CD4-positive, alpha-beta T cell treated with Interleukin-4 for 1 hour (primary cell): ENCODE measurements around the gene RAB3GAP2.
"Not testable (repeated sequence)": the region's sequence is repeated elsewhere in the genome, so short reads cannot be mapped to it uniquely, and the experiment has no call there.

Source experiments
- DNase-seq, 2 donors: peaks; one replicate each; pipeline ENCODE4 v3.0.0-alpha.2; 2020 to 2022

RAB3GAP2 gene

DNA sequence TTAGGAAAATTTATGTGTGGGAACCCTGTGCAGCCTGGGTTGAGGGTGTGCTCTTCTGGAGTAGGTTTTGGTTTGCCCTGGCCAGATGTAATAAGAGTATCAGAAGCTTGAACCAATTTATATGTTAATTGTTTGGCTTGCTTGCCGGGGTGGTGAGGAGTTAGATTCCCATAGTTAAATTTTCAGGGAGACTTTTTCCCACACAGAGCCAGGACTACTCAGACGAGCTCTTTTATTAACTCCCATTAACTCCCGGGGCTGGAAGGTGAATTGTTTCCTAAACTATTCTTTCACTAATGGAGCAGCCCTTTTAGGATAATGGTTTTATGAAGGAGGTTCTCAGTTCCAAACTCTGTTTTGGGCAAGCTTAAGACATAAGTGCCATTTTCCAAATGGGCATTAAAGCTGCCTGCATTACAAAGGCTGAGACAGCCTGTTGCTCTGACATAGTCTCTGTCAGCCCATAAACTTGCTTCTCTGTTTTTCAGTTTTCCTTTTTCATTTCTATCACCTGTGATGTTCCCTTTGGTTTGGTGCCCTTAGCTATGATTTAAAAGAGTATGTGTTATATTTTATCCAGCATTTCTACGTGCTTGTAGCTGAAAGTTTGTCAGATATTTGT, 18.0 kb upstream of the RAB3GAP2 start:
- no peak for DNase-seq

DNA sequence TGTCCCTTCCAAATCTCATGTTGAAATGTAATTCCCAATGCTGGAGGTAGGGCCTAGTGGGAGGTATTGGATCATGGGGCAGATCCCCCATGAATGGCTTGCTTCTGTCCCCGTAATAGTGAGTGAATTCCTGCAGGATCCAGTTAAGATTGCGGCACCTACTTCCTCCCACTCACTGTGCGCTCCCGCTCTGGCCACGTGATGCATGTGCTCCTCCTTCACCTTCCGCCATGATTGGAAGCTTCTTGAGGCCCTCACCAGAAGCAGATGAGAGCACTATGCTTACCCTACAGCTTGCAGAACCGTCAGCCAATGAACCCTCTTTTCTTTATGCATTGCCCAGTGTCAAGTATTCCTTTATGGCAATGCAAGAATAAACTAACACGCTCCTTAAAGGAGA, 14.9 kb upstream of the RAB3GAP2 start:
- DNase-seq = no peak

DNA sequence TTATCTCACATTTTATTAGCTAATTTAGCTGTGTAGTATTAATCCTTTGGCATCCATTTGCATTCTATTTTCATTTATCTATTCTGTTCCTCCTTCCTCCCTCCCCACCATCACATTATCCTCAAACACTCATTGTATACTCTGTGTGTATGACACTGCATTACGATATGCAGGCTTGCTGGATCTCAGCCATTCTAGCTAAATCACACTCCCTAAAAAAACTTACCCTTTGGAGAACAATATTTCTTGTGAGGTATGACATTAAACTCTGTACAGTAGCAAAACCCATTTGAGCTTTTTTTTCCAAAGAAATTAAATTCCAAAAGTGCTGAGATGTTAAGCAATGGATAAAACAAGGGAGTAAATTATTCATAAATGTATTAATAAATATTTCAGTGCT, 11.4 kb upstream of the RAB3GAP2 start:
- no peak for DNase-seq

DNA sequence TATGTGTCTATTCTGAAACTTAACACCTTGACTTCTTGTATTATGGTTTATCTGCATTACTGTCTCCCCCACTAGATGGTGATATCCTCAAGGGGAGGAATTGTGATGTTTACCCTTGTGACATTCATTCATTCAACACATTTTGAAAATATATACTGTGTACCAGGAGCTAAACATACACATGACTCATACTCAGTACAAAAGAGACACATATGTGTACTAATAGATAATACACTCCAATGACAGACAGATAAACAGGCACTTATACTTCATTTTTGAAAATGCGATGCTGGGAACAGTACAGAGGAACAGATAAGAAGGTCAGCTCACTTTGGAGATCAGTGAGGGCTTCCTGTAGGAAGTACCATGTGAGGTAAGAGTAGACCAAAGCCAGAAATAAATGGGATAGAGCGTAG, 8.9 kb upstream of the RAB3GAP2 start:
- DNase-seq = no peak

GRCh38 chr1:220280249-220280648, 8.0 kb upstream of the RAB3GAP2 start:
- DNase-seq = no peak

GRCh38 chr1:220278991-220279390, 6.7 kb upstream of the RAB3GAP2 start:
- no peak for DNase-seq

GRCh38 chr1:220275430-220275829, 3.2 kb upstream of the RAB3GAP2 start:
- no peak for DNase-seq

- DNase-seq = no peak
These were observed 2.1 kb upstream of the RAB3GAP2 start for GRCh38 chr1:220274251-220274855.

- DNase-seq = no peak
These were observed 513 bp upstream of the RAB3GAP2 start for GRCh38 chr1:220272841-220273090.

- DNase-seq = no peak
These were observed 577 bp downstream of the RAB3GAP2 start for GRCh38 chr1:220271706-220272046.

DNA sequence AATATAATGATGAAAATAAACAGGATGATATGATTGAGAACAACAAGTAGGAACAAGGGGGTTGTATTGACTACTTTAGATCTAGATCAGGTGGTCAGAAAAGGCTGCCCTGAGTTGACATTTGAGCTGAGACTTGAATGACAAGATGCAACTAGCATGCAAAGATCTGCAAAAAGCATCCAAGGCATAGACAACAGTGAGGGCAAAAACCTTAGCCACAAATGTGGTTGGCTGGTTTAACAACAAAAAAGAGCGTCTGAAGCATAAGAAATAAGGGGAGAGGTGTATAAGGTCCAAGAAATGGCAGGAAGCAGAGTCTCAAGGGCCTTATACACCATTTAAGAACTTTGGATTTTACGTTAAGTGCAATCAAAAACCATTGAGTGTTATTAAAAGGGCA, 3.2 kb downstream of the RAB3GAP2 start:
- no peak for DNase-seq

DNA sequence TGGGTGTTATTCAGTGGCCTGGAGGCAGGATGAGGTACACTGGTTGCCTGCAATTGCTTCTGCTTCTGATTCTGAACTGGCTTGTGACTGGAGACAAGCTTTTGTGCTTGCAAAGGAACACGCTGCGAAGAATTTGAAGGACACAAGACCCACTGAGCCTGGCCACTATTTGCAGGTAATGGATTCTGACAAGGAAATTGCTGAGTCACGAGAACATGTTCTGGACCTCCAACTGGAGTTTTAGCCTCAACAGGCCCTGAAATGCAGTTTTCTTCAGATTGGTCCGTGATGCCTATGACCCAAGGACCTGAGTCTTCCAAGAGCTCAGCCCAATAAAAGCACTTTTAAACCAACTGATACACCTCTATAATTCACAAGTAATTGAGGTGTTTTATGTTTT, 4.6 kb downstream of the RAB3GAP2 start:
- DNase-seq = no peak

DNA sequence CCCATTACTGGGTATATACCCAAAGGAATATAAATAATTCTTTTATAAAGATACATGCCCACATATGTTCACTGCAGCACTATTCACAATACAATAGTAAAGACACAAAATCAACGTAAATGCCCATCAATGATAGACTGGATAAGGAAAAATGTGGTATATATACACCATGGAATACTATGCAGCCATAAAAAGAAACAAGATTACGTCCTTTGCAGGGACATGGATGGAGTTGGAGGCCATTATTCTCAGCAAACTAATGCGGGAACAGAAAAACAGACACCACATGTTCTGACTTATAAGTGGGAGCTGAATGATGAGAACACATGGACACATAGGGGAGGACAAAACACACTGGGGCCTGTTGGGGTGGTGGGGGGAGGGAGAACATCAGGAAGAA, 12.0 kb downstream of the RAB3GAP2 start:
- not testable (repeated sequence) for DNase-seq

DNA sequence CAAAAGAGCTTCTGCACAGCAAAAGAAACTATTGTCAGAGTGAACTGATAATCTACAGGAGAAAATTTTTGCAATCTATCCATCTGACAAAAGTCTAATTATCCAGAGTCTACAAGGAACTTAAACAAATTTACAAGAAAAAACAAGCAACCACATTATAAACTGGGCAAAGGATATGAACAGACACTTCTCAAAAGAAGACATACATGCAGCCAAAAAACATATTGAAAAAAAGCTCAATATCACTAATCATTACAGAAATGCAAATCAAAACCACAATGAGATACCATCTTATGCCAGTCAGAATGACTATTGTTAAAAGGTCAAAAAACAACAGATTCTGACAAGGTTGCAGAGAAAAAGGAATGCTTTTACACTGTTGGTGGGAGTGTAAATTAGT, 12.5 kb downstream of the RAB3GAP2 start:
- DNase-seq = not testable (repeated sequence)

DNA sequence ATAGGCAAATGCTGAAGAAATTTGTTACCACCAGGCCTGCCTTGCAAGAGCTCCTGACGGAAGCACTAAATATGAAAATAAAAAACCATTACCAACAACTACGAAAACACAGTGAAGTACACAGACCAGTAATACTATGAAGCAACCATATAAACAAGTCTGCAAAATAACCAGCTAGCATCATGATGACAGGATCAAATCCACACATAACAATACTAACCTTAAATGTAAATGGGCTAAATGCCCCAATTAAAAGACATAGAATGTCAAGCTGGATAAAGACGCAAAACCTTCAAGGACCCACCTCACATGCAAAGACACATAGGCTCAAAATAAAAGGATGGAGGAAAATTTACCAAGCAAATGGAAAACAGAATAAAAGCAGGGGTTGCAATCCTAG, 16.1 kb downstream of the RAB3GAP2 start:
- not testable (repeated sequence) for DNase-seq

DNA sequence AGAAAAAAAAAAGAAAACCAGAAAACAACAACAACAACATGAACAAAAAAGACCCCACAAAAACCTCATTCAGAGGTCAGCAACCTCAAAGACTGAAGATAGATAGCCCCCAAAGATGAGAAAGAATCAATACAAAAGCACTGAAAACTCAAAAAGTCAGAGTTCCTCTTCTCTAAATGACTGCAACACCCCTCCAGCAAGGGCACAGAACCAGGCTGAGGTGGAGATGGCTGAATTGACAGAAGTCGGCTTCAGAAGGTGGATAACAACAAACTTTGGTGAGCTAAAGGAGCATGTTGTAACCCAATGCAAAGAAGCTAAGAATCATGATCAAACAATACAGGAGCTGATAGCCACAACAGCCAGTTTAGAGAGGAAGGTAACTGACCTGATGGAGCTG, 17.0 kb downstream of the RAB3GAP2 start:
- no peak for DNase-seq

GRCh38 chr1:220253290-220253689, 19.0 kb downstream of the RAB3GAP2 start:
- not testable (repeated sequence) for DNase-seq

GRCh38 chr1:220251272-220251671, 21.0 kb downstream of the RAB3GAP2 start:
- DNase-seq = no peak

DNA sequence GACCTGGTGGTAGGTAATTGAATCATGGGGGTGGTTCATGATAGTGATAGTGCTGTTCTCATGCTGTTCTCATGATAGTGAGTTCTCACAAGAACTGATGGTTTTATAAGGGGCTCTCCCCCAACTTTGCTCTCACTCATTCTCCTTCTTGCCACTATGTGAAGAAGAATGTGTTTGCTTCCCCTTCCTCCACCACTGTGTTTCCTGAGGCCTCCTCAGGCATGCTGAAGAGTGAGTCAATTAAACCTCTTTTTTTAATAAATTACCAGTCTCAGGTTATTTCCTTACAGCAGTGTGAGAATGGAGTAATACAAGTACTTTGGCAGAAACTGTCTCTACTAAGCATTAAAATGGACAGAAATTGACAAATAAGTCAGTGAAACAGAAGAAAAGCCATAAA, 21.6 kb downstream of the RAB3GAP2 start:
- no peak for DNase-seq

DNA sequence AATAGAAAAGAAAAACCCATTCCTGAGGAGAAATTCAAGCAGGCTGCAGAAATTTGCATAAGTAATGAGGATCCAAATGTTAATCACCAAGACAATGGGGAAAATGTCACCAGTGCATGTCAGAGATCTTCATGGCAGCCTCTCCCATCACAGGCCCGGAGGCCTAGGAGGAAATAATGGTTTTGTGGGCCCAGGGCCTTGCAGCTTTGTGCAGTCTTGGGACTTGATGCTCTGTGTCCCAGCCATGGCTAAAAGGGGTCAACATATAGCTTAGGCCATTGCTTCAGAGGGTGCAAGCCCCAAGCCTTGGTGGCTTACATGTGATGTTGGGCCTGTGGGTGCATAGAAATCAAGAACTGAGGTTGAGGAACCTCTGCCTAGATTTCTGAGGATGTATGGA, 22.7 kb downstream of the RAB3GAP2 start:
- no peak for DNase-seq

DNA sequence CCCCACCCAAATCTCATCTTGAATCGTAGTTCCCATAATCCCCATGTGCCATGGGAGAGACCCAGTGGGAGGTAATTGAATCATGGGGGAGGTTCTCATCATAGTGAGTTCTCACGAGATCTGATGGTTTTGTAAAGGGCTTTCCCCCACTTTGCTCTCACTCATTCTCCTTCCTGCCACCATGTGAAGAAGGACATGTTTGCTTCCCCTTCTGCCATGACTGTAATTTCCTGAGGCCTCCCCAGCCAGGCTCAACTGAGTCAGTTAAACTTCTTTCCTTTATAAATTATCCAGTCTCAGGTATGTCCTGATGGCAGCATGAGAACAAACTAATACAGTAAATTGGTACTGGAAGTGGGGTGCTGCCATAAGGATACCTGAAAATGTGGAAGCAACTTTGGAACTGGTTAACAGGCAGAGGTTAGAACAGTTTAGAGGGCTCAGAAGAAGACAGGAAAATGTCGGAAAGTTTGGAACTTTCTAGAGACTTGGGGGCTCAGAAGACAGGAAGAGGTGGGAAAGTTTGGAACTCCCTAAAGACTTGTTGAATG, 23.5 kb downstream of the RAB3GAP2 start:
- DNase-seq = not testable (repeated sequence)

- not testable (repeated sequence) for DNase-seq
These were observed 26.4 kb downstream of the RAB3GAP2 start for GRCh38 chr1:220245900-220246299.

DNA sequence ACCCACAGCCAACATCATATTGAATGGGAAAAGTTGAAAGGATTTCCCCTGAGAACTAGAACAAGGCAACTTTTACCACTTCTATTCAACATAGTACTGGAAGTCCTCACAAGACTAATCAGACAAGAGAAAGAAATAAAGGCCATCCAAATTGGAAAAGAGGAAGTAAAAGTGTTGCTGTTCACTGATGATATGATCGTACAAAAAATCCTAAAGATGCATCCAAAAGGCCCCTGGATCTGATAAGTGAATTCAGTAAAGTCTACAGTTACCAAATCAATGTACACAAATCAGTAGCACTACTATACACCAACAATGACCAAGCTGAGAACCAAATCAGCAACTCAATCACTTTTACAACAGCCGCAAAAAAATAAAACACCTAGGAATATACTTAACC, 28.3 kb downstream of the RAB3GAP2 start:
- no peak for DNase-seq

DNA sequence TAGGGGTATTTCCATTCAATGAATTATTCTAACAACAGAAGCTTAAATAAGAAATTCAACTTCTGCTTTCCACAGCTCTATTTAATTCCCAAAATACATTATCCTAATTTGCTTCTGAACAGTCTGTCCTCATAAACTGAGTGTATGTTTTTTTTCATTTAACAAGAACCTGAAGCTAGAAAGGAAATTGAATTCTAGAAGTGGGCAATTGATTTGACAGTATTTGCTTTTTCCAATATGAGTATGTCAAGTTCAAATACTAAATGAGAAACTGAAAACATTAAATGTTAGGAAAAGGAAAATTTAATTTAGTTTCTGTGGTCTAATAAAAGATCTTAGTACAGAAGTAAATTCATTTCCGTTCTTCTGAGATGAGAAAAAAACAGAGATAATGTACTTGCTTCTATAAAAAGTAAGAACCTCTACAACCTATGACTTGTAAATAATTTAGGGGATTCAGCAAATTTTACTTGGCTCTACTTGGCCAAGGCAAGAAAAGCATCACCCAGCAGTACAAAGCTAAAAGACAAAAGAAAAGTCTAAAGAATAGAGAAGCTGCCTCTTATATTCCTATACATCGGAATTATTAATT, 31.1 kb downstream of the RAB3GAP2 start:
- DNase-seq = no peak

DNA sequence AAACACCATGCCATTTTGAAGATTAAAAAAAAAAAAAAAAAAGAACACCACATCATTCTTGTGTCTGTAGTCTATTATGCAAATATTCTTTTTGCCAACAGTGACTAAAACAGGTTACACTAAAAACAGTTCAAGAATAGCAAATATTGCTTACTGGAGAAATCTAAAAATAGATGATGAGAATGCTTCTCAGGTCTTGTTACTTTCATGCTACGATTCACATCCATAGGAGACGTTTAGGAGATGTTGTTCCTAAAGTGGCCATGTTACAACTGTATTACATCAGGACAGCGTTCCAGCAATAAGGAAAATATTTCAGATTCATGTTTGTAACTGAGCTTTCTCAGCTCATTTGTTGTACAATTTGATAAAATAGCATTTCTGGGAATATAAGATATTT, 32.3 kb downstream of the RAB3GAP2 start:
- no peak for DNase-seq
